ENCODE data around the gene ABHD12. TPM values are rescaled to one million over a fixed set of nuclear protein-coding genes. Genes with fewer than 3 reads are reported as not detected.

Gene ABHD12
- total RNA-seq, 4 donors from 2014 or later: 41.6 to 75.8 (median 52.3) TPM

Other genes starting within 250 kb of the ABHD12 start
- 100 to 1,000 TPM in 1 of 4 donors, 10 to 100 TPM in 3; 33.8 to 103 (median 47.0) TPM for gene ENTPD6, start 195.1 kb downstream of the ABHD12 start, total RNA-seq
- 100 to 1,000 TPM; 142 to 247 (median 198) TPM for gene PYGB, start 142.8 kb downstream of the ABHD12 start, total RNA-seq
- 1 to 10 TPM; 2.4 to 3.6 (median 2.6) TPM for gene GINS1, start 16.8 kb upstream of the ABHD12 start, total RNA-seq
- 1 to 10 TPM; 2.0 to 6.9 (median 2.6) TPM for gene NINL, start 194.7 kb upstream of the ABHD12 start, total RNA-seq
- 1 to 10 TPM; 2.8 to 4.4 (median 3.5) TPM for gene NANP, start 233.2 kb upstream of the ABHD12 start, total RNA-seq